Cardiac fibroblast (primary cell): ENCODE data around the gene MORC1.
A peak's percentile ranks its signal among the peaks of the same experiment; 100 is the strongest.

Experiments used
- DNase-seq, 2 donors: peaks; one replicate each; pipeline versions ENCODE4 v3.0.0 to v3.0.0-alpha.2; 2010; ENCODE audit warnings: low read depth in 2 of 2
- H3K4me3 ChIP-seq, 2 donors: replicated peaks in 1 of 2; 1 replicate in 1 of 2; 2 replicates in 1 of 2; pipeline ENCODE4 v1.5.1; 2011; ENCODE audit warnings: low read depth in 2 of 2, low read length in 2 of 2, mild to moderate bottlenecking in 2 of 2, moderate library complexity in 1 of 2
- CTCF ChIP-seq: IDR thresholded peaks from one replicate; pipeline ENCODE4 v1.5.1; 2011; ENCODE audit warnings: low read depth, mild to moderate bottlenecking, low read length, inconsistent platforms

Gene MORC1

GRCh38 chr3:108940166-108940565, 177.8 kb downstream of the MORC1 start:
- no peak overlapping the region for H3K4me3 ChIP-seq
- no peak for TF ChIP-seq CTCF
- no peak for DNase-seq

DNA sequence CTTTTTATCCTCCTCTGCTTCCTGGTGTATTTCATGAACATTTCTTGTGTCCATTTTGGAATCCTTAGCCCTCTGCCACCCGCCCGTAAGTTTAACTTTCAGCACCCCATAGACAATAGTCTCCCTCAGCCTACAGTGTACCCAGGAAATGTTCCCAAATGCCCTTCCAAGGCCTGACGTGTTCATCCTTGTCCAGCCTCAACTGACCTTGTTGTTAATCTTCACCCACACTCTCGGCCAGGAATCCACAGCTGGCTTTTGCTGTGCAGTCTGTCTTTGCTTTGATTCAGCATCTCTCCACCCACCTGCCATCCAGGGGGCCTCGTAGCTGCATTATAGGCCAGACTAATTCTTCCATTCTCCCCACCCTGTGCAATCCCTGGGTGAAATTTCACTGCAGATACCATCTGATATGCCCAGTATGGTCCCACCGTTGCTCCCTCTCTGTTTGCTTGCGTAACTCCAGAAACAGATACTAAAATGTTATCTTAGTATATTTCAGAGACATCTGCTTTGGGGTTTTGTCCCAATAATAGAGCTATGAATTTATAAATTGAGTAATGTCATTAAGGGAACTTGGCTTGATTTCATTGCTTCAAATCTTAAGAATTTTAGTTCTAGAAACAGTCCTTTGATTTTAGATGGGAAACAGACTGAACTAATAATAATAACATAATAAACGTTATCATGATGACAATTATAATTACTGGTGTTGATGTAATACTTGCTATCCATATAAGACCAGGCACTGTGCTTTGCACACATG, 180.8 kb downstream of the MORC1 start:
- DNase-seq: no peak
- H3K4me3 ChIP-seq: no peak overlapping the region
- TF ChIP-seq CTCF: no peak

GRCh38 chr3:108931035-108931434, 186.9 kb downstream of the MORC1 start:
- H3K4me3 ChIP-seq: no peak overlapping the region
- no peak for DNase-seq
- TF ChIP-seq CTCF: no peak

GRCh38 chr3:108918866-108919265, 199.1 kb downstream of the MORC1 start:
- no peak for DNase-seq
- H3K4me3 ChIP-seq: no peak overlapping the region
- no peak for TF ChIP-seq CTCF

DNA sequence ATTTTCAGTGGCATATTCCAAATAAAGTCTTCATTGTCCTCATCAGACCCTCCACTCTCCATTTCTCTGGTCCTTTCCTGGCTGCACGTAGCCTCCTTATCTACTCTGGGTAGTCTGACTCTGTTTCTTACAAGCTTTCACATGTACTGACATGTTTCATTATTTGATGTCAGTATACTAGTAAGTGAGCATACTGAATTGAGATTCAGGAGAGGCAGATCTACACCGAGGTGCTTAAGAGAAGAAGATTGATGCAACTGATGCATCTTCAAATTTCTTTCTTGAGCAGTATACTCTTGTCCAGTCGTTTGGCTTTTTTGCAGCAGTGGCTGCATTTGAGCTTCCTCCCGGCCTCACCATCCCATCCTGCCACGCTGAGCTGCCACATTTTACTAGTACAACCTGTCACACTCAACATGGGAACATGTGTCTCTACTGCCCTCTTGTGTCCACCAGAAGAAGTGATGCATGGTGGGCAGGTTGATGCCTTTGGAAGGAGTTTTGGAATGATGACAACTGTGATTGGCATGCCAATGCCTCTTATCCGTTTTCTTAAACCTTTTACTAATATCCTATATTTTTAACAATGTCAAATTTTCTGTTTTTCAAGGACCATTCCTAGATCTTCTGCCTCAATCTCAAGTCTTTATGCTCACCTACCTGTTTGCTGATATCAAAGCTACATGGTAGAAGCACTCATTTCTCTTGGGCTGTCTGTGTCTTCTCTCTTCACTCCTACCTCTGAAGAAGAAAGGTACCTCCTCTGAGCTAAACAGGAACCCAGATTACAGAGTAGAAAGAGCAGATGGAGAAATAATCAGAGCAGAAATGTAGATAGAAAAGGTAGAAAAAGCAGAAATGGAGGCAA, 202.9 kb downstream of the MORC1 start:
- no peak overlapping the region for H3K4me3 ChIP-seq
- DNase-seq: peak; percentile 67 to 71
- peak; percentile 79 for TF ChIP-seq CTCF

DNA sequence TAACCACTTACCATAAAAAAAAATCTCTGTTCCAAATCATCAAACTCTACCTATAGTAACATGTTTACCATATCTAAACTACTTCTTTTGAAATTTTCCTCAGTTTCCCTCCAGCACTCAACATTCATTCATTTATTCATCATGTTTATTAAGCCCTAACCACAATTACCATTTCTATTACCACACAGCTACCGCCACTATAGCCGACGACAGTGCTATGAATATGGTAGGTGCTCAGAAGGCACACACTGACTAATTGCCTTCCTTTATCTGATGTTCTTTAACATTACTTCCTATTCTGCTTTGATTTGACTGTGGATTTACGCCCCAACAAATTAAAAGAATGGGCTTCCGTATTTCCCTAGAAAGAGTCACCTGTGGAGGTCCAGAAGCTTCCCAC, 208.1 kb downstream of the MORC1 start:
- H3K4me3 ChIP-seq: no peak overlapping the region
- DNase-seq: no peak
- no peak for TF ChIP-seq CTCF
